Stomach (tissue), 4 donors: ENCODE measurements around the gene RFFL.

ENCODE experiments used
- CTCF ChIP-seq, 7 experiments: fragments of 450-650 bp in 4 of 7; fragments of 200-600 bp in 3 of 7; sonication (generic) in 3 of 7; IDR thresholded peaks; one replicate each; pipeline ENCODE4 v1.5.1; 2016 to 2019; ENCODE audit warnings: antibody characterized with exemption in 7 of 7, control low read depth in 2 of 7, mild to moderate bottlenecking in 1 of 7
- EP300 ChIP-seq: sonication (generic); formaldehyde crosslinking; IDR thresholded peaks from one replicate; pipeline ENCODE4 v1.6.1; 2017; ENCODE audit warnings: antibody characterized with exemption
- POLR2A ChIP-seq, 4 donors: fragments of 450-650 bp; IDR thresholded peaks; one replicate each; pipeline ENCODE4 v1.6.1; 2016; ENCODE audit warnings: antibody characterized with exemption in 4 of 4, control low read depth in 2 of 4, mild to moderate bottlenecking in 1 of 4, moderate library complexity in 1 of 4

DNA sequence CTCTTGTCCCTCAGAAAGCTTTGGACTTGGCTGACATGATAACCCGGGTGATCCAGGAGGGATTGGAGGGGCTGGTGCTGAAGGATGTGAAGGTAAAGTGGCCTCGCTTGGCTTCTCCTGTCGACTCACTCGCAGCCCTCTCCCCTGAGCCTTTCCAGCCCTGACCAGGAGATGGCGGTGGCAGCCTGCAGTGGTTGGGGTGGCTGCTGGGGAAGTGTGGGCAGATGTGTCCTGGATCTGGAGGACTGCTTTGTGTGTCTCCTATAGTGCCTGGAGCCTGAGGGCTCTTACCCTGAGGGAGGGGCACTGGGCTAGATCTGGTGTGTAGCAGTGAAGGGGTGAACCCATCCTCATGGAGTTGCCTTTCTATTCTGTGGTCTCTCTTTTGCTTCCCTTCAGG lies 65.3 kb downstream of the RFFL start:
- TF ChIP-seq POLR2A (IDR thresholded peaks at IDR 0.05) (no peak), CTCF (IDR thresholded peaks at IDR 0.05) (peak in 5 of 7 experiments; percentile 55 to 86 (median 64)), EP300 (no peak)
